Measurements from ENCODE around the gene ITGB2.

The ITGB2 gene

GRCh38 chr21:44866780-44867179, 53.9 kb downstream of the ITGB2 start:
- FAIRE-seq, result no peak

GRCh38 chr21:44865561-44866280, 55.0 kb downstream of the ITGB2 start:
- FAIRE-seq, result no peak

GRCh38 chr21:44862869-44863685, 57.6 kb downstream of the ITGB2 start:
- no peak for FAIRE-seq

- FAIRE-seq, result no peak
These were observed 61.9 kb downstream of the ITGB2 start for GRCh38 chr21:44858791-44859190.

GRCh38 chr21:44858291-44858690, 62.4 kb downstream of the ITGB2 start:
- no peak for FAIRE-seq

GRCh38 chr21:44857127-44857892, 63.4 kb downstream of the ITGB2 start:
- no peak for FAIRE-seq

- no peak for FAIRE-seq
These were observed 64.6 kb downstream of the ITGB2 start for GRCh38 chr21:44856131-44856530.

- no peak for FAIRE-seq
These were observed 65.1 kb downstream of the ITGB2 start for GRCh38 chr21:44855572-44855971.

GRCh38 chr21:44854664-44855446, 65.8 kb downstream of the ITGB2 start:
- FAIRE-seq, result no peak

- no peak for FAIRE-seq
These were observed 66.4 kb downstream of the ITGB2 start for GRCh38 chr21:44854391-44854663.

GRCh38 chr21:44853601-44854390, 66.9 kb downstream of the ITGB2 start:
- FAIRE-seq, result no peak

GRCh38 chr21:44850905-44851657, 69.6 kb downstream of the ITGB2 start:
- FAIRE-seq, result no peak

GRCh38 chr21:44850208-44850800, 70.4 kb downstream of the ITGB2 start:
- FAIRE-seq, result no peak

- FAIRE-seq, result no peak
These were observed 71.0 kb downstream of the ITGB2 start for GRCh38 chr21:44849616-44850130.

- FAIRE-seq, result no peak
These were observed 71.7 kb downstream of the ITGB2 start for GRCh38 chr21:44848821-44849521.

GRCh38 chr21:44847261-44848056, 73.2 kb downstream of the ITGB2 start:
- FAIRE-seq, result no peak

GRCh38 chr21:44846485-44847260, 74.0 kb downstream of the ITGB2 start:
- no peak for FAIRE-seq

- FAIRE-seq, result no peak
These were observed 74.5 kb downstream of the ITGB2 start for GRCh38 chr21:44846224-44846484.

Measured in colon (tissue), 2 donors.